Measurements from ENCODE around the gene DSE. TPM values are rescaled to one million over a fixed set of nuclear protein-coding genes. Genes with fewer than 3 reads are reported as not detected.

DSE gene
- total RNA-seq, 1 experiment from 2014 or later: 5.4 TPM

DNA sequence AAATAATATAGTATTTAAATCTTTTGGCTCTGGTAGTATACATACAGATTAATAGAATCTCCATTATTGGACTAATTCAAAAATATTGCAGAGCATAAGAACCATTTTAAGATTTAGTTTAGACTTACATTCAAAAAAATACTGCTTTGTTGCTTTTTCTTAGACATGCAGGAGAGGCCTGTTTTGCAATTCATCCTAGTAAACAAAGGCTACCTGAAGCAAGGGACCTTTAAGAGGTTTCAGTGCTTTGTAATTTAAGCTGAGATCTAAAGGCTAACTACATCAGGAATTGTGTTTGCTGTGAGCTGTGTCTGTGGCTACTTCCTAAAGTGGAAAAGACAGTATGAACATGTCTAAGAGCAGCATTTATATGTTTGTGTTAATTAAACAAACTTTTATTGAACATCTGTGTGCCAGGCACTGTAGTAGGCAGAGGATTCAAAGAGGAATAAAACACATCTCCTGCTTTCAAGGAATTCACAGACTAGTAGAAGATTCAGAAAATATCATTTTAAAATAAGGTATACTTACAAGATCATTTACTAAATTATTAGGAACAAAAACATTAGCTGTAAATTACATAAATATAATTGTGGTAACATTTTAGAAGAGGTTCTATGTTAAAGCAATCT is 61.3 kb downstream of the DSE start:
- H3K4me1 ChIP-seq (ENCODE audit: control insufficient read depth, insufficient read depth, low read length): no peaks in the 10 kb centered on the region
- ChIA-PET CTCF (no interaction called here), POLR2A (no interaction called here)
- H3K27me3 ChIP-seq (ENCODE audit: control insufficient read depth, insufficient read depth, low read length): peaks cover 9% of the 10 kb centered on the region
- DNase-seq (ENCODE audit: low read depth, low spot score): no peak
- no peaks in the 10 kb centered on the region for H3K36me3 ChIP-seq (ENCODE audit: control insufficient read depth, insufficient read depth, low read length)
- intact Hi-C loops (cut with micrococcal nuclease; ENCODE audit: unreplicated experiment): no loop called here
- TF ChIP-seq SIN3A (IDR thresholded peaks at IDR 0.05; ENCODE audit: borderline replicate concordance, insufficient read depth, low read depth, low read length) (no peak), TCF7L2 (IDR thresholded peaks at IDR 0.05; ENCODE audit: low read depth, low read length) (no peak), POLR2AphosphoS5 (IDR thresholded peaks at IDR 0.05; ENCODE audit: low read depth, low read length) (no peak)
- TF ChIP-seq, protein P1, sequence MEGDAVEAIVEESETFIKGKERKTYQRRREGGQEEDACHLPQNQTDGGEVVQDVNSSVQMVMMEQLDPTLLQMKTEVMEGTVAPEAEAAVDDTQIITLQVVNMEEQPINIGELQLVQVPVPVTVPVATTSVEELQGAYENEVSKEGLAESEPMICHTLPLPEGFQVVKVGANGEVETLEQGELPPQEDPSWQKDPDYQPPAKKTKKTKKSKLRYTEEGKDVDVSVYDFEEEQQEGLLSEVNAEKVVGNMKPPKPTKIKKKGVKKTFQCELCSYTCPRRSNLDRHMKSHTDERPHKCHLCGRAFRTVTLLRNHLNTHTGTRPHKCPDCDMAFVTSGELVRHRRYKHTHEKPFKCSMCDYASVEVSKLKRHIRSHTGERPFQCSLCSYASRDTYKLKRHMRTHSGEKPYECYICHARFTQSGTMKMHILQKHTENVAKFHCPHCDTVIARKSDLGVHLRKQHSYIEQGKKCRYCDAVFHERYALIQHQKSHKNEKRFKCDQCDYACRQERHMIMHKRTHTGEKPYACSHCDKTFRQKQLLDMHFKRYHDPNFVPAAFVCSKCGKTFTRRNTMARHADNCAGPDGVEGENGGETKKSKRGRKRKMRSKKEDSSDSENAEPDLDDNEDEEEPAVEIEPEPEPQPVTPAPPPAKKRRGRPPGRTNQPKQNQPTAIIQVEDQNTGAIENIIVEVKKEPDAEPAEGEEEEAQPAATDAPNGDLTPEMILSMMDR (IDR thresholded peaks at IDR 0.05): no peak
- TF ChIP-seq, protein P2, sequence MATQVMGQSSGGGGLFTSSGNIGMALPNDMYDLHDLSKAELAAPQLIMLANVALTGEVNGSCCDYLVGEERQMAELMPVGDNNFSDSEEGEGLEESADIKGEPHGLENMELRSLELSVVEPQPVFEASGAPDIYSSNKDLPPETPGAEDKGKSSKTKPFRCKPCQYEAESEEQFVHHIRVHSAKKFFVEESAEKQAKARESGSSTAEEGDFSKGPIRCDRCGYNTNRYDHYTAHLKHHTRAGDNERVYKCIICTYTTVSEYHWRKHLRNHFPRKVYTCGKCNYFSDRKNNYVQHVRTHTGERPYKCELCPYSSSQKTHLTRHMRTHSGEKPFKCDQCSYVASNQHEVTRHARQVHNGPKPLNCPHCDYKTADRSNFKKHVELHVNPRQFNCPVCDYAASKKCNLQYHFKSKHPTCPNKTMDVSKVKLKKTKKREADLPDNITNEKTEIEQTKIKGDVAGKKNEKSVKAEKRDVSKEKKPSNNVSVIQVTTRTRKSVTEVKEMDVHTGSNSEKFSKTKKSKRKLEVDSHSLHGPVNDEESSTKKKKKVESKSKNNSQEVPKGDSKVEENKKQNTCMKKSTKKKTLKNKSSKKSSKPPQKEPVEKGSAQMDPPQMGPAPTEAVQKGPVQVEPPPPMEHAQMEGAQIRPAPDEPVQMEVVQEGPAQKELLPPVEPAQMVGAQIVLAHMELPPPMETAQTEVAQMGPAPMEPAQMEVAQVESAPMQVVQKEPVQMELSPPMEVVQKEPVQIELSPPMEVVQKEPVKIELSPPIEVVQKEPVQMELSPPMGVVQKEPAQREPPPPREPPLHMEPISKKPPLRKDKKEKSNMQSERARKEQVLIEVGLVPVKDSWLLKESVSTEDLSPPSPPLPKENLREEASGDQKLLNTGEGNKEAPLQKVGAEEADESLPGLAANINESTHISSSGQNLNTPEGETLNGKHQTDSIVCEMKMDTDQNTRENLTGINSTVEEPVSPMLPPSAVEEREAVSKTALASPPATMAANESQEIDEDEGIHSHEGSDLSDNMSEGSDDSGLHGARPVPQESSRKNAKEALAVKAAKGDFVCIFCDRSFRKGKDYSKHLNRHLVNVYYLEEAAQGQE (IDR thresholded peaks at IDR 0.05; ENCODE audit: insufficient read depth in 1 of 2, low read depth in 2 of 2, low read length in 1 of 2): no peak
- no peaks in the 10 kb centered on the region for H3K9me3 ChIP-seq (ENCODE audit: control insufficient read depth, insufficient read depth, low read depth, low read length)
- BruUV-seq (replicated peaks): no TSS peak
- ATAC-seq: no peak
- in situ Hi-C loops (cut with HindIII; ENCODE audit: low pct_unique_long_range_greater_than_20kb, low sequenced_read_pairs): no loop called here
- H3K4me3 ChIP-seq (ENCODE audit: low read depth in 2 of 2, low read length in 2 of 2): no peak overlapping the region
- H3K27ac ChIP-seq (ENCODE audit: low read length): no peak overlapping the region

DNA sequence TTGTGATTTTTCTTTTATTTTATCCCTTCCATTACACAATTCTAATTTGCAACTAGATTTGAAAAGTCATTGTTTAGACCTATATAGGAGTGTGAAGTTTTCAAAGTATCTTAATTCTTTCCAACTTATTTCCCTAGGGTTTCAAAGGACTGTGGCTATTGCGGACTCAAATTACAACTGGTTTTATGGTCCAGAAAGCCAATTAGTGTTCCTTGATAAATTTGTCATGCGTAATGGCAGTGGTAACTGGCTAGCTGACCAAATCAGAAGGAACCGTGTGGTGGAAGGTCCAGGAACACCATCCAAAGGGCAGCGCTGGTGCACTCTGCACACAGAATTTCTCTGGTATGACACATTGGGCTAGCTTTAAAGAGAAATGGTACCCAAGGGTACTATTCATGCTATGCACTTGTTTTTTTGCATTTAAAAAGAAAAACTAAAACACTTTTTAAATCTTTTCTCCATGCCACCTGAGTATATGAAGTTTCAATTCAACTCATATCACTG is 62.5 kb downstream of the DSE start:
- TF ChIP-seq POLR2AphosphoS5 (IDR thresholded peaks at IDR 0.05; ENCODE audit: low read depth, low read length) (no peak), TCF7L2 (IDR thresholded peaks at IDR 0.05; ENCODE audit: low read depth, low read length) (no peak), SIN3A (IDR thresholded peaks at IDR 0.05; ENCODE audit: borderline replicate concordance, insufficient read depth, low read depth, low read length) (no peak)
- TF ChIP-seq, protein P1 (IDR thresholded peaks at IDR 0.05): no peak
- TF ChIP-seq, protein P2 (IDR thresholded peaks at IDR 0.05; ENCODE audit: insufficient read depth in 1 of 2, low read depth in 2 of 2, low read length in 1 of 2): no peak
- intact Hi-C loops (cut with micrococcal nuclease; ENCODE audit: unreplicated experiment) (no loop called here), in situ Hi-C loops (cut with HindIII; ENCODE audit: low pct_unique_long_range_greater_than_20kb, low sequenced_read_pairs) (no loop called here)
- DNase-seq (ENCODE audit: low read depth, low spot score) (no peak), ATAC-seq (no peak)
- no TSS peak for BruUV-seq (replicated peaks)
- Histone ChIP-seq H3K4me3 (ENCODE audit: low read depth in 2 of 2, low read length in 2 of 2) (no peak overlapping the region), H3K4me1 (ENCODE audit: control insufficient read depth, insufficient read depth, low read length) (no peaks in the 10 kb centered on the region), H3K36me3 (ENCODE audit: control insufficient read depth, insufficient read depth, low read length) (no peaks in the 10 kb centered on the region), H3K9me3 (ENCODE audit: control insufficient read depth, insufficient read depth, low read depth, low read length) (no peaks in the 10 kb centered on the region), H3K27ac (ENCODE audit: low read length) (no peak overlapping the region), H3K27me3 (ENCODE audit: control insufficient read depth, insufficient read depth, low read length) (peaks cover 12% of the 10 kb centered on the region)
- ChIA-PET CTCF (no interaction called here), POLR2A (no interaction called here)

Data from Panc1 (cell line).